Nephron (organoid): ENCODE data around the gene DGCR6L.
A peak's percentile ranks its signal among the peaks of the same experiment; 100 is the strongest.
"Not testable (repeated sequence)": the region's sequence is repeated elsewhere in the genome, so short reads cannot be mapped to it uniquely, and the experiment has no call there.

Experiments used
- H3K27ac Mint-ChIP-seq, 3 experiments: 2 replicates each; pipeline ENCODE4 v1.8.0; 2020; ENCODE audit warnings: mixed read lengths in 3 of 3, mild to moderate bottlenecking in 2 of 3, moderate library complexity in 1 of 3
- H3K27me3 Mint-ChIP-seq: 2 replicates; pipeline ENCODE4 v1.8.0; 2021; ENCODE audit warnings: low read depth, mild to moderate bottlenecking, moderate library complexity, mixed read lengths
- H3K36me3 Mint-ChIP-seq: 2 replicates; pipeline ENCODE4 v1.8.0; 2020; ENCODE audit warnings: low read depth, mixed read lengths
- H3K4me1 Mint-ChIP-seq: 2 replicates; pipeline ENCODE4 v1.8.0; 2020; ENCODE audit warnings: mixed read lengths
- H3K4me3 Mint-ChIP-seq, 3 experiments: 2 replicates each; pipeline ENCODE4 v1.8.0; 2020; ENCODE audit warnings: mild to moderate bottlenecking in 3 of 3, mixed read lengths in 3 of 3, moderate library complexity in 2 of 3
- H3K9me3 Mint-ChIP-seq: 2 replicates; pipeline ENCODE4 v1.8.0; 2020; ENCODE audit warnings: mixed read lengths
- CTCF ChIP-seq, 3 experiments: fragments of 200-600 bp; sonication (generic); IDR thresholded peaks; one replicate each; pipeline ENCODE4 v1.5.0; 2021; ENCODE audit warnings: antibody characterized with exemption in 3 of 3; ENCODE audit not compliant: unreplicated experiment in 3 of 3

Gene DGCR6L

DNA sequence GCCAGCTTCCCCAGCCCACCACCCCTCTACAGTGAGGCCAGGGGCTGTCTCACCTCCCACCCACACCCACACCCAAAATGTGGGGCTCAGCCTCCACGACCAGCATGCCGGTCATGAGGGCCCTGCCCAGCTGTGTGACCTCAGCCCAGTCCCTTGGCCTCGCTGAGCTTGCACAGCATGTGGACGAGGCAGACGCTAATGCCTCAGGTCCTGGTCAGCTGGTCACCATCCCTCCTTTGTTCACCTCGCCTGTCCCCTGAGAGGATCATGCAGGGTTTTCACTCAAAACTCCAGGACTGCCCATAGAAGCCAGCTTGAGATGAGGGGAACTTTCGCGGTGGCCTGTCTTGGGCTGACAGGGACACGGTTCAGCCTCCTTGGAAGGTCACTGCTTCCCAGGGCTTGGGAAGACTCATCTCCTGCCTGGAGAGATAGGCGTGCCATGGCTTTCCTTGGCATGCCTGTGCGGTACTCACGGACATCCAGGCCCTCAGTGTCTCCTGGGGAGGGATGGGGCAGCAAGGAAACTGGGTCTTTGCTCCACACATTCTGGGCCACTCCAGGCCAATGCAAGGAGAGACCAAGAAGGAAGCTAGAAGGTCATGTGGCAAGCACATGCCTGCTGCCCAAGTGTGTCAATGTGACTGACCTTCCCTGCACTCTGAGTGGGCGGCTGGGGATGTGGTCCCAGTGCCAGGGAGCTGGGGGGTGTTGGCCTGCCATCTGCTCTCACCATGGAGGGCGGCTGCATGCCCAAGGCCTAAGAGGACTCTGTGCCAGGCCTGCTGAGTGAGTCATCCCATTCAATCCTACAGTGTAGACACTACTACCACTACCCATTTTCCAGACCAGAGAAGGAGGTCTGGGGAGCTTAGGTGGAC lies 48.5 kb downstream of the DGCR6L start:
- H3K9me3 Mint-ChIP-seq = no peaks in the 10 kb centered on the region
- TF ChIP-seq CTCF (IDR thresholded peaks at IDR 0.05; ENCODE audit: unreplicated experiment in 3 of 3) = no peak
- H3K4me3 Mint-ChIP-seq = peak overlapping the region in 1 of 3 experiments; percentile 12
- H3K4me1 Mint-ChIP-seq = peaks cover 5% of the 10 kb centered on the region
- peaks cover 4% of the 10 kb centered on the region for H3K27me3 Mint-ChIP-seq
- H3K27ac Mint-ChIP-seq = no peak overlapping the region
- H3K36me3 Mint-ChIP-seq = no peaks in the 10 kb centered on the region

DNA sequence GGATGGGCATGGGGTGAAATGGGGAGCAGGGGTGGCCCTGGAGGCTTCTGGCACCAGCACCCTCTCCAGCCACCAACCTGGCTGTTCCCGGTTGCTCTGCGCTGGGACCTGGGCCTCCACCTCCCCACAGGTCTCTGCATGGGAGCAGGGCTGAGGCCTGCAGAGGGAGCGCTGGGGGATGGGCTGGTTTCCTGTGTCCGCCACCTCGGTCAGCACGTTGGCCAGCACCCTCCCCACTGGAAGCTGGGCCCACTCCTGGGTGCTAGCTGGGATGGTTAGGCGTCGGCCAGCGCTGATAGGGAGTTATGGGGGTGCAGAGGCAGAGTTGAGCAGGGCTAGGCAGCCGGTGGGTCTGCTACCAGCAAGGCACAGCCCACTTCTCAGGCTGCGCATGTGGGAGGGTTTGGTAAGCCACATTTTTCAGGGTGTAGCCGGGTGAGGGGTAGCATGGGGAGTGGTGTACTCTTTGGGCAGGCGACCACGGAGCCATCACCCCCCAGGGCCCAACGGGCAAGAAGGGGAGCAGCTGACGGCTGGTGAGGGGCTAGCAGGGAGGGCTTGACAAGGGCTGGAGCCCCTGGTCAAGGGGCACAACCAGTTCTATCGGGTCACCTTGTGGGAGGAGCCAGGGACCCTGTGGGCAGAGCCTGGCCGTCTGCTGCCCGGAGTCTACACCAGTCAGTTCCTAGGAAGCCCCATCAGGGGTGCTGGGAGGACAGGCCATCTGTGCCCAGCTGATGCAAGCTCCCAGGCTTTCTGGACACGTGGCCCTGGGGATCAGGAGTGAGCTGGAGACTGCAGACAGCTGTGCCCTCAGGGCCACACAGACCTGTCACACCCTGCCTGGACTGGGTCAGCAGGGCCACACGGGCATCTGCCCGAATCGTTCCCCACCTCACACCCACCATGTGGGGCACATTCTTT lies 49.4 kb downstream of the DGCR6L start:
- H3K27ac Mint-ChIP-seq, H3K36me3 Mint-ChIP-seq, H3K27me3 Mint-ChIP-seq, H3K4me1 Mint-ChIP-seq, H3K9me3 Mint-ChIP-seq: not testable (repeated sequence)
- H3K4me3 Mint-ChIP-seq = peak overlapping the region in 1 of 3 experiments; percentile 19

DNA sequence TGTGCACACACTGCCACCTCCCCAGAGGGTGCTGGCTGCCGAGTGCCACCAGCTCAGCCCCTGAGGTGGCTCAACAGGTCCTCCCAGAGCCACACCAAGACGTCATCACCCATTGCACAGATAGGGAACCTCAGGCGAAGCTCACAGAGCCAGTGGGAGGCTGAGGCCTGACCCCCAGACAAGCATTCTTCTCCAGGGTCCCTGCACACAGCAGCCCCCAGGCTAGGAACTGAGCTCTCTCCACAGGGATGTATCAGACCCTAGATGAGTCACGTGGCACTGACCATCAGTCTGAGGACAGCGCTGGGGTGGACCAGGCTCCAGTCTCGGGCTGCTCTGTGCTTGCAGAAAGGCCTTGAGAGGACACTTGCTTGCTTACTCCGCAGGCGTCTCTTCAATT lies 50.2 kb downstream of the DGCR6L start:
- peak overlapping the region; percentile 38 to 41 (median 41) for H3K4me3 Mint-ChIP-seq
- H3K27ac Mint-ChIP-seq, H3K36me3 Mint-ChIP-seq, H3K9me3 Mint-ChIP-seq, H3K4me1 Mint-ChIP-seq, H3K27me3 Mint-ChIP-seq: not testable (repeated sequence)

DNA sequence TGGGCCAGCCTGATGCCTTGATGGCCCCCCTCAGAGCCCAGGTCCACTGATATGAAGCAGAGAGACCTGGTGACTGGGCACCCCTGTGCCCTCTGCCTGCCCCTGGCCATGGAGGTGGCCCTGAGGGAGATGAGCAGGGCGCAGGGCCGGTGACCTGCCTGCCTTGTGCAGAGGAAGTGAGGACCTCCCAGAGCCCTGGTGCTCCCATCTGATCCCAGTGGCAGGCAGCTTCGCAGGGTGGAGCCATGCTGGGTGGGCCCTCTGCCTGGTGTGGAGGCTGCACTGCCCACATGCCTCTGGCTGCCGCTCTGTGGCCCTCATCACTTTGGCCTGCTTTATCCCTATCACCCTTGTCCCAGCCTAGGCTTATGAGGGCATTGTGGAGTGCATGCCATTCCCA lies 50.7 kb downstream of the DGCR6L start:
- H3K27me3 Mint-ChIP-seq, H3K4me1 Mint-ChIP-seq, H3K27ac Mint-ChIP-seq, H3K36me3 Mint-ChIP-seq, H3K9me3 Mint-ChIP-seq: not testable (repeated sequence)
- H3K4me3 Mint-ChIP-seq = peak overlapping the region in 1 of 3 experiments; percentile 86

DNA sequence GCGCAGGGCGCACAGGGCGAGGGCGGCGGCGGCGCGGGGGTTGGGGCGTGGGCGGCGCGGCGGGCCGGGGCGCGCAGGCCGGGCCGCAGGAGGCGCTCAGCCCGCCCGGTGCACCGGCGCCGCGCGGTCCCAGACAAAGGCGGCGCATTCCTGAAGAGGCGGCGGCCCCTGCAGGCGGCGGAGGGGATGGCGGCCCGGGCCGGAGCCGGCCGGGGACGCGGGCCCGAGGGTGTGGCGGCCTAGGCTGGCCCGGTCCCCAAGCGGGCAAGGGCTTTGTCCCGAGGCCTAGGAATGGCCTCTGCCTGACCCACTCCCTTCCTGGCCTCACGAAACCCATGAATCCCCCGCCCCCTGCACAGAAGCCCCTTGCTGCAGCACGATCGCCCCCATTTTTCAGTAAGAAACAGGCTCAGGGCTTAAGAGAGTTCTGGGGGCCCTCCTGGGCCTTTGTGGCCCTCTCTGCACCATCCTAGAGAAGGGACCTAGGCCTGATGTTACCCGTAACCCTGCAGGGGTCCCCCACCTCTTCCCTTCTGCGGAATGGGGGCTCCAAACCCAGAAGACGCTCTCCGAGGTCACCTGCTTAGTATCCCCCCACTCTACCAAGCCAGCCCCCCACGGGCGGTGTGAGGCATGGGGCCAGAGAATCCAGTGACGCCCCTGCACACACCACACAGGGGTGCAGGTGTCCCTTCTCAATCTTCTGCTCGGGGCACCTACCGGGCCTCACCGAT lies 51.4 kb downstream of the DGCR6L start, which contains the start of gene RTN4R:
TSS of gene RTN4R (minus strand) at position 40 of the 734 bp plus-strand sequence. CDS start 226 bp downstream, outside the sequence.
- H3K36me3 Mint-ChIP-seq = no peaks in the 10 kb centered on the region
- peak within 1 kb of the TSS in 1 of 3 experiments; percentile 81 for H3K27ac Mint-ChIP-seq
- no peaks in the 10 kb centered on the region for H3K9me3 Mint-ChIP-seq
- peak; percentile 62 to 73 (median 65) for TF ChIP-seq CTCF (IDR thresholded peaks at IDR 0.05; ENCODE audit: unreplicated experiment in 3 of 3)
- peak within 1 kb of the TSS; percentile 82 to 86 (median 82) for H3K4me3 Mint-ChIP-seq
- H3K27me3 Mint-ChIP-seq = peaks cover 4% of the 10 kb centered on the region
- peaks cover 8% of the 10 kb centered on the region for H3K4me1 Mint-ChIP-seq

GRCh38 chr22:20267441-20268278 lies 52.2 kb downstream of the DGCR6L start:
- Mint-ChIP-seq H3K4me1 (peaks cover 8% of the 10 kb centered on the region), H3K27me3 (peaks cover 4% of the 10 kb centered on the region), H3K4me3 (peak overlapping the region in 2 of 3 experiments; percentile 71 to 75), H3K9me3 (no peaks in the 10 kb centered on the region), H3K36me3 (no peaks in the 10 kb centered on the region), H3K27ac (no peak overlapping the region)
- TF ChIP-seq CTCF (IDR thresholded peaks at IDR 0.05; ENCODE audit: unreplicated experiment in 3 of 3) = no peak

DNA sequence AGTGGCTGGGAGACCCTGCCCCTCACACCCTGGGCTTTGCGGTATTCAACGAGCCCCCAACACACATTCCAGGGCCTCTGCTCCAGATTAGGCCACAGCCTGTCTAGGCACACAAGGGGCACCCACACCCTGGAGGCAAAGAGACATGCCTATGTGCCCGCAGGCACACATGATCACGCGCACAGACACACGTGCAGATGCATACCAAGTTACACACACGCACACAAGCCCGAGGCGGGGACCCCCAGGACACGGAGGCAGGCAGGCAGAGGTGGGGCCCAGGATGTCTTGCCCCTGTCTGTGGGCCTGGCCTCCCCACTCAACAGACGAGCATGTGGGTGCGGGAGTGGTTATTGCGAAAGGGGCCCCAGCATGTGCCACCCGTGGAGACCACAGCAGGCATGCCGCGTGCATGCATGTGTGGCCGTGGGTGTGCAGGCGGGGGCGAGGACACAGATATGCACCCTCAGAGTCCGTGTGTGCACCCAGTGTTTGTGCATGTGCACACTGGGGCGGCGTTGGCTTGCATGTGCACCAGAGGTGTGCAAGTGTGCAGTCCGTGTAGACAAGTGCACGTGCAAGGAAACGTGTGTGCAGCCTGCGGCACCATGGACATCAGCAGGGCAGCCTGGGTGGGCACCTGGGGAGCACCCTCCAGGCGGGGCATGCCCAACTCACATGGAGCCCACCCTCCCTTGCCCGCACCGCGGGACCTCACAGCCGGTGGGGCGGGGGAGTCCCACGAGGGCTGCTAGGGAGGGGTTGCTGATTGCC lies 53.0 kb downstream of the DGCR6L start:
- Mint-ChIP-seq H3K27ac (peak overlapping the region in 2 of 3 experiments; percentile 50 to 52), H3K4me3 (peak overlapping the region; percentile 75 to 87 (median 81))
- not testable (repeated sequence) for H3K4me1 Mint-ChIP-seq, H3K9me3 Mint-ChIP-seq, H3K27me3 Mint-ChIP-seq, H3K36me3 Mint-ChIP-seq

DNA sequence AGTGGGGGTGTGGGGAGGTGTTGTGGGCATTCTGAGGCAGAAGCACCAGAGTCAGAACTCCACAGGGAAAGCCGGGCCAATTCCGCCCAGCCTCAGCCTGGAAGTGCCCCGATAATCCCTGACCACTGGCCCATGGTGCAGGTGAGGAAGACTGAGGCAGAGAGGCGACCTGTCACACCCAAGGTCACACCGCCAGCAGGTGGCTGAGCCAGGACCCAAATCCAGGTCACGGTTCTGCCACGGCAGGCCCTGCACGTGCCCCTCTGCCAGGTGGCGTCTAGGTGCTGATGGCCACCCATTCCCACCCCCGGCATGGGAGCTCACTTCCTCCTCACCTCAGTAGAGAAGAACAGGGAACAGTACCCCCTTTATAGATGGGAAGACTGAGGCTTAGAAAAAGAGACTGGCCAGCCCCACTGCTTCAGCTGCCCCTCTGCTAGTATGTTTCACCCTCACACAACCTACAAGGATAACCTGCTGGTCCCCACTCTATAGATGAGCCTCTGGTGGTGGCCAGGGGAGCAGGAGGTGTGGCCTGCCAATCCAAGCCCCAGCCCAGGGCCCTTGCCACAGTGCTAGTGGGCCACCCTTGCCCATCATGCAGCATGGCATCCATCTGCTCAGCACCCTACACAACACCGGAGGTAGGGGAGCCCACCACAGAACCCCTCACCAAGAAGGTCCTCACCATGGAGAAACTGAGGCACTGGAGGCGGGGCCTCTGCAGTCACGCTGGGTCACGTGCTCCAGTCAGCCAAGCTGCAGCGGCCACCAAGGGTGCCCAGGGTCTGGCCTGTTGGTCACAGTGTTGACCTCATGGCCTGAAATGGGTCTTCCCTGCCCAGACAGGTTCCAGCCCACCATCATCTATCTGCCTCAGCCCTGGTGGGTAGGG lies 53.8 kb downstream of the DGCR6L start:
- not testable (repeated sequence) for H3K9me3 Mint-ChIP-seq, H3K27me3 Mint-ChIP-seq, H3K4me1 Mint-ChIP-seq, H3K36me3 Mint-ChIP-seq
- peak overlapping the region in 1 of 3 experiments; percentile 52 for H3K27ac Mint-ChIP-seq
- peak overlapping the region; percentile 75 to 87 (median 81) for H3K4me3 Mint-ChIP-seq
